SK-N-MC (cell line): ENCODE measurements around the gene MIPOL1.

Experiments used
- EZH2 ChIP-seq: fragments of 200-600 bp; sonication (generic); IDR thresholded peaks from one replicate; pipeline ENCODE4 v1.6.1; 2017; ENCODE audit warnings: antibody characterized with exemption
- POLR2AphosphoS5 ChIP-seq: IDR thresholded peaks from 2 replicates; pipeline ENCODE4 v1.6.1; 2012; ENCODE audit warnings: mild to moderate bottlenecking, low read depth, low read length, borderline replicate concordance

GRCh38 chr14:37470251-37470650, 272.5 kb downstream of the MIPOL1 start:
- TF ChIP-seq EZH2 (no peak), POLR2AphosphoS5 (no peak)
